ENCODE data around the gene MALRD1.
"Not testable (repeated sequence)": the region's sequence is repeated elsewhere in the genome, so short reads cannot be mapped to it uniquely, and the experiment has no call there.

DNA sequence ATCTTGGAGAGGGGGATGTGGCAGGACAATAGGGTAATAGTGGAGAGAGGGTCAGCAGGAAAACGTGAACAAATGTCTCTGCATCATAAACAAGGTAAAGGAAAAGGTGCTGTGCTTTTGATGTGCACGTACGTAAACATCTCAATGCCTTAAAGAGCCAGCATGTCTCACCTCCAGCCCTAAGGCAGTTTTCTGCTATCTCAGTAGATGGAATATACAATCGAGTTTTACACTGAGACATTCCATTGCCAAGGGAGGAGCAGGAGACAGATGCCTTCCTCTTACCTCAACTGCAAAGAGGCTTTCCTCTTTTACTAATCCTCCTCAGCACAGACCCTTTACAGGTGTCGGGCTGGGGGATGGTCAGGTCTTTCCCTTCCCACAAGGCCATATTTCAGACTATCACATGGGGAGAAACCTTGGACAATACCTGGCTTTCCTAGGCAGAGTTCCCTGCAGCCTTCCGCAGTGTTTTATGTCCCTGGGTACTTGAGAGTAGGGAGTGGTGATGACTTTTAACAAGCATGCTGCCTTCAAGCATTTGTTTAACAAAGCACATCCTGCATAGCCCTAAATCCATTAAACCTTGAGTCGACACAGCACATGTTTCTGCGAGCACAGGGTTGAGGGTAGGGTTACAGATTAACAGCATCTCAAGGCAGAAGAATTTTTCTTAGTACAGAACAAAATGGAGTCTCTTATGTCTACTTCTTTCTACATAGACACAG is 461.6 kb downstream of the MALRD1 start:
- TF ChIP-seq CTCF, POLR2A (IDR thresholded peaks at IDR 0.05): not testable (repeated sequence)

Data from thyroid gland (tissue), 4 donors.